ENCODE measurements around the gene KIF21A.

Gene KIF21A

DNA sequence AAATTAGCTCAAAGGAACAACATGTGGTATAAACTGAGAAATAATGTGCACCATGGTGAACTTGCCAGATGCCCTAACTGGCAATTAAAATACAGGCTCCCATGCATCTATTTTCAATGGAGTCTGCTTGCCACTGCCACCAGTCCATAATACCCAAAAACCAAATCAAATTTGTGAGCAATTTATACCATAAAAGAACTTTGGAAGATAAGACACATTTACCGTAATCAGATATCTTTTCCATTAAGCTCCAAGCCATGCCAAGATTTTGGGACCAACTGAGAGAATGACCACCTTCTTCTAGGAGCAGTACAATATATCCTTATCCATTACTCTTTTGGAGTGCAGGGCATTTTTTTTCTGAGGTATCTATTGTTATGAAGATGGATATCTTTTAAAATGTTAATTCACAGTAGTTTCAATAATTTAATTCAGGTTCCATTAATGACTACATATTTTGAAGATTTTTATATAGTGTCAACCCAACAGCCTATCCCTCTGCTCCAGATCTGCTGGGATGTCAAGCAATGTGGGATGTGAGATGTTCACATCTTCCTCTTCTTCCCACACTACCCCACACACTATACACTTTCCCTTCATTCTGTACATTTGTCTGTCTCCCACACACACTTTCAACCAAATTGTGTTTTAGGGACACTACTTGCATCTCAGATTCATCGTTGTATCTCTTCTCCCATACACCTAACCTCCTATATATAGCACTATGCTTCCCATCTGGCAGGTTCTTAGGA lies 53.3 kb downstream of the KIF21A start:
- no peak for DNase-seq

- no peak for DNase-seq
These were observed 56.6 kb downstream of the KIF21A start for GRCh38 chr12:39386335-39386734.

- DNase-seq: no peak
These were observed 59.8 kb downstream of the KIF21A start for GRCh38 chr12:39383114-39383513.

GRCh38 chr12:39380090-39380489 lies 62.8 kb downstream of the KIF21A start:
- no peak for DNase-seq

DNA sequence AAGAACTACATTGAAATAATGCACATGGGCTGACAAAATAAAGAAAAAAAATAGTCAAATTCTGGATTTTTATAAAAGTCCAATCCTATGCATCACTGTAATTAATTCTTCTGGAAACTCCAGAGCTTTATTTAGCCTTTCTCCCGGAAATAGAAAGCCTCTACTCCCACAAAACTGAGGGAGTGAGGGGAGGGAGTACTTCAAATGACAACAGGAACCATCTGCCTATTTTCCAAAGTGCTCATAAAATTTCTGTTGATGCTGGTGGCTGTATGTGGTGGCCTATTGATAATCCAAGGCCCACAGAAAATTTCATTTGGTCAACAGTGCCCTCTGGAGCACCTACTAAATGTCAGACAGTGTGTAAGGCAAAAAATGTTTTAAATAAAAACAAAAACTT lies 64.6 kb downstream of the KIF21A start:
- no peak for DNase-seq

DNA sequence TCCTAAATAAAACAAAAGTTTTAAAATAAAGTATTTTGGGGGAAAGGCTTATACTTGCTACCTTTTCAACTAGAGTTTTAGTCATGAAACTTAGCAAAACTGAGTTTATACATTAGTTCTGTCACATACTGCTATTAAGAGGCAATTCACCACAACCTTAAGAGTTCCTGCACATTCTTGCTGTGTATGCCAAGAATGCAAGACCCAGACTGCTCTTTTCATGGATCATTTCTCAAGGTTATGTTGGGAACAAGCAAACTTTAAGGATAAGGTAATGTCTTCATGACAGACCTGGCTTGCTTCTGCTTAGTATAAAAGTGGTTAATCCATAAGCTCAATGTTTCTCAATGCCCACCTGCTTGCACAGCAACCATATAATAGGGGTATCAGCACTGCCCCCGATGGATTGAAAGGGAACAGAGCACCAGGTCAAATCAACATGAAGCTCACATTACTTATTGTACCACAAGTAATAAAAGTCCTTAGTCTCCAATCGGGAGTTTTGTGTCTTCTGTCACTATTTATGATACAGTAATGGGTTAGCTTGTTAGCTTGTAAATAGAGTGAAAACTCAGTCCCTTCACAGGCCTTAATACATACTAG lies 67.6 kb downstream of the KIF21A start:
- no peak for DNase-seq

DNA sequence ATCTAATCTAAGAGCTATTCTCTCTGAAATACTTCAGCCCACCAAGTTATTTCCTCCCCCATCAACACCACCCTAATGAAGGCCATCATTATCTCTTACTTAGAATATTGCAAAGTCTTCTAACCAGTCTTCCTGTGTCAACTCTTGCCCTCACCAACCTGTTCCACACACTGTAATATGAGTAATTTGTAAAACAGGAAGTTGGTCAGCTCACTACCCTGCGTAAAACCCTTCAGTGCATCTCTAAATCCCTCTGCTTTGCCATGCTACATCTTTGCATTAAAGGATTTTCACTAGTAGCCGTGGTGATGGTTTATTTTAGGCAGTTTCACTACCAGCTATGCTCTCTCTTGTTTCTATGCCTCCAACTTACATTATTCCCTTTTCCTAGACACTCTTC lies 70.0 kb downstream of the KIF21A start:
- DNase-seq: peak; percentile 6

DNA sequence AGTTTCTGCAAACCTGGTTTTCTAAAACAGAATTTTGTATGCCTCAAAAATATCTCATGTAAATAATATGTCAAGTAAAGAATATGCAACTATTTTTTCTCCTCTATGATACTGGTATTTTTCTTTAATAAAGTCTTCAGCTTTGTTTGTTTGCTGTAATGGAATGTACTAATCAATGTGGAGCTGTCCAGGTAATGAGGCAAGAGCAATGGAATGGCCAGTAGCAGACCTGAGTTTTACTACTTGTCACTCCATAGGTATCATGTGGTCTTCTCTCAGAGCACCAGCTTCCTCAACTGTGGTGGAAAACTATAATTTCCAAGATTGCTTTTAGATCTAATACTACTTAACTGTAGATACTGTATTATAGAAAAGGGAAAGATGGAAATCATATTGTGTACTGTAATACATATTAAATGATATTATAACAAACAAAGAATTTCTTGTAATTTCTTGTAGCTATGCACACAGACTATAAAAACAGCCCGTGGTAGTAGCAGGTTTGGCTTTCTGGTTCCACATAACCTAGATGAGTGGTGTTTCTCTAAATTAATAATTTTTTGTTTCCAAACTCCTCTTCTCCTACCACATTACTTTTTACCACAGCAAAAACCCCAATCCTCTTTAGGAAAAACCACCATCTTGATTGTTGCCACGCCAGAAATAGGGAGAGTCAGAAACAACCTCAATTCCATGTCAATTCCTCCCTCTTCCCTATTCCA lies 70.6 kb downstream of the KIF21A start:
- no peak for DNase-seq

GRCh38 chr12:39369756-39370155 lies 73.2 kb downstream of the KIF21A start:
- no peak for DNase-seq

DNA sequence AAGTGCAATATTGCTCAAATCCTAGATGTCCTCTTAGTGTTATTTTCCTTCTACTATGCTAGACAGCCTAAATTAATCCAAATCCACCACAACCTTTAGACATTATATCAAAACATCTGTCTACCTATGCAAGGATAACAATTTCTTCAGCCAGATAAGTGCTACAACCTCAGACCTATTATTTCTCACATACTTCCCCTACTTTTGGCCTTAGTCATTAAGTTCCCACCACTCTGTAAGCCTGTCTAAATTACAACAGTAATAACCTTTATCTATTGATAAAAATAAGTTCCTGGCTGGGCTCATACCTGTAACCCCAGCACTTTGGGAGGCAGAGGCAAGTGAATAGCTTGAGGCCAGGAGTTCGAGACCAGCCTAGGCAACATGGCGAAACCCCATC lies 74.0 kb downstream of the KIF21A start:
- no peak for DNase-seq

GRCh38 chr12:39368096-39368495 lies 74.8 kb downstream of the KIF21A start:
- no peak for DNase-seq

DNA sequence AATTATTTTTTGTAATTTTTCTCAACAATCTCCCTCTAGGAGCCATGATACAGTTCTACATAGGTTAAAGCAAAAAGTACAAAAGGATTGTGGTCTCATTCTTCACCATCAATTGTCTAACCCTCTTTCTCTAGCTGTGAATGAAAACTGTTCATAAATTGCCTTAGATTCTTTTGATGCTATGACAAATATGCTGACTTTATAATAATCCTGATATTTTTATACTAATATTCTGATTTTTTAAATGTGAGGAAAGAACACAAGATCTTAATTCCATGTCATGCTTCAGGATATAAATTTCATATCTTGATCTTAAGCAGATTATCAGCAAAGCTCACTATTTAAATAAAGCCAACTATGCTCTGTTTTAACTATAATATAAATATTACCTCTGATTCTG lies 75.4 kb downstream of the KIF21A start:
- no peak for DNase-seq

- DNase-seq: no peak
These were observed 77.4 kb downstream of the KIF21A start for GRCh38 chr12:39365364-39366001.

DNA sequence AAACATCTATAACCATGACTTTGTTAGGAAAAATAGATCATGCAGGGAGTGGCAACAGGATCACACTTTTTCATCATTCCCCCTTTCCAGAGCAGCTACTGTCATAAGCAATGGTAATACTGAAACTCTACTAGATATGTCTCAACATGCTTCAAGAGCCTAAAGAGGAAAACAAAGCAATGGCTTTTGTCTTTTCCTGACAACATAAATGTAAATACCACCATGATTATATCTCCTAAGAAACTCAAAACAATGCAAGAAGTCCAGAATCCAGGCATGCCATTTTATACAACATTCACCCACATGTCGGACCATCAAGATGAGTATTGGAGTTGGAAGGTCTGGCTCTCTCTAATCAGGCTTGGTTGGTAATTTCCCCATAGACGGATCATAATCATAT lies 78.7 kb downstream of the KIF21A start:
- no peak for DNase-seq

GRCh38 chr12:39359645-39360044 lies 83.3 kb downstream of the KIF21A start:
- no peak for DNase-seq

GRCh38 chr12:39357041-39357440 lies 85.9 kb downstream of the KIF21A start:
- no peak for DNase-seq

DNA sequence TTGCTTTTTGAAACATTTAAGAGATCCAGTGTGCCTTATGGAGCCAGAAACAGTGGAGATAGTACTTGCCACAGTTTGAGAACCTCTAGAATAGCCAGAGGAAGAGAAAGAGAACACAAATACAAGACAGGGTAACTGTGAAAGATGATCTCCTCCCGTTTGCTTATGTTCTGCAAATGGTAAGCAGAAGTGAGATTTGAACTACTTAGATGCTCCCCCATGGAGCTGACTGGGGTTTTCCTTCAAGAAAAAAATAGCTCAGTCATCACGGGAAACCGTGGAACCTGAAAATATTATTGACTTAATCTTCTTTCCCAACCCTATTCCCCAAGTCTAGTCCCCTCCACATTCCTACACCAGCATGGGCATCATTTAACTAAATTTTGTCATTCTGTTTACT lies 87.1 kb downstream of the KIF21A start:
- no peak for DNase-seq

DNA sequence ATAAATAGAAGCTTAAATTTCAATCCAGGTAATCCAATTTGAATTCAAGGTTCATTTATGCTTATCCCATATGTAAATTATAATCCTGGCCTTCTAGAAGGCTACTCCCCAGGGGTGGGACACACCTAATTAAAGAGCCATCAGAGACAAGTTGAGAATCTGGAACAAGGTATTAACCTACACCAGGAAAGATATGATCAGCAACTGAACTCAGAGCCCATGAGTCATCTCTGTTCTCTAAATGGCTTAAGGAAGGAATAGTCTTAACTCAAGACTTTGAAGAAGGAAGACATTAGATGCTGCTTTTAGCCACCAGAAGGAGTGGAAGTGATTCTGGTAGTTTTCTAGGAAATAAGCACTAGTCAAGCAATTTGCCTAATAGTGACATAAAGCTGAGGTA lies 88.0 kb downstream of the KIF21A start:
- no peak for DNase-seq

DNA sequence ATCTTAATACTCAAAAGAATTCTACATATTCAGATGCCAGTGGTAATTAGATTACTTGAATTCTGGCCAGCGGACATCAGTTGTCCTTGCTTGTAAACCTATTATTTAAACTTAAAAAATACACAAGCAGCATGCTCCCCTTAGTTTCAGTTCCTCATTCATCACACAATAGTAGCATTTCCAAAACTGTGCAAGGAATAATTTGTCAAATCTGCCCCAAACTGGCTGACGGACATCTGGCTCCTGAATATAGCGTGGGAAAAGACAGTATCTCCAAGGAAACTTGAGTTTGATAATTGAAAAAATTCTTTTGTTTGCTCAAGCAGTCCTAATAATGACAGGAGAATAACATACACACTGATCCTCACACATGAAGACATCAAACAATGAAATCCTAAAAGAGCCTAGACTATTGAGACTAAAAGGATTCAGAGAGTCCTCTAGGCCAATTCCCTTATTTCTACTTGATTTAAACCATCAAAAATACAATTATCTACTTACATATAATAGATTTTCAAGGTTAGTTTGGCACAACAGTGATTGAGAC lies 90.4 kb downstream of the KIF21A start:
- DNase-seq: no peak

GRCh38 chr12:39351153-39351552 lies 91.8 kb downstream of the KIF21A start:
- no peak for DNase-seq

DNA sequence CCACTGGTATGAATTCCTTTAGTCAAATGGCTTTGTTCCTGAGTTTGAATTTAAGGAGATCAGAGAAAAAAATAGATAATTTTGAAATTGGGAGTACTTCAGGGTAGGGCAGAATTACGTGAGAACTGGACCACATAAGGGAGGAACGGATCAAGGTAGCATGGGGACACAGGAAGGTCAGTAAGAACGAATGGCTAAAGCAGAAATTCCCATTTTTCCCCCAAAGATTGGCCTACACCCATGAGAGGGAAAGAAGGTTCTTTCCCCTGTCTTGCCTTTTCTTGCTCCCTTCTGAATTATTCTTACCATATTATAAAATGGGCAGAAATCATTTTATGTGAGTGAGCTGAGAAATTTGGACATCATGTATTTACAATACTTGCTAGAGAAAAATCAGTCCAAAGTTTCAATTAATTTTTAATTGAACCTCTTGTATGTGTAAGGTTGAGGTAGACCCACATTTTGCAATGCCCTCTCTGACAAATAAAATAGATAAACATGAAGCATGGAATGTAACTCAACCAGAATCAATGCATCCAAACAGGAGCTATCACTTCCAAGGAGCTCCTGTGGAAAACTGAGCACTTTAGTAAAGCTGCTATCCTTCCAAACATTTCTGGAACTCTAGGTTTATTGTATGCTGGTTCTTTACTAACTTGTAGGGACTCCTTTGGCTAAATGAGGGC lies 93.8 kb downstream of the KIF21A start:
- no peak for DNase-seq

DNA sequence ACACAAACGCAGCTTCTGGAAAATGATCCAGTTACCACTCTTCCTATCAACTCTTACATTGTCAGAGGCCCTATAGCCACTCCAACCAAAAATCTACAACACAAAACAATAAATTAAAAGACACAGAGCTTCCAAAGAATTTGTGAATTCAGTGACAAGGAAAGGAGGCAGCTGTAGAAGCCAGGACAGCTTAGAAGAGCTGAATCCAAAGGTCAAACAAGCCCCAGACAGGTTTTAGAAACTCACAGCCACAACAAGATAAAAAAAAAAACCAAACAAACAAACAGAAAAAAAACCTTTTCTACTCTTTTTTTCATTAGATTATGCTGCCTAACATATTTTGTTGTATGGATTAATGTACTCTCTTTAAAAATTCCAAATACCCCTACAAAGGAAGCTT lies 94.4 kb downstream of the KIF21A start:
- no peak for DNase-seq

DNA sequence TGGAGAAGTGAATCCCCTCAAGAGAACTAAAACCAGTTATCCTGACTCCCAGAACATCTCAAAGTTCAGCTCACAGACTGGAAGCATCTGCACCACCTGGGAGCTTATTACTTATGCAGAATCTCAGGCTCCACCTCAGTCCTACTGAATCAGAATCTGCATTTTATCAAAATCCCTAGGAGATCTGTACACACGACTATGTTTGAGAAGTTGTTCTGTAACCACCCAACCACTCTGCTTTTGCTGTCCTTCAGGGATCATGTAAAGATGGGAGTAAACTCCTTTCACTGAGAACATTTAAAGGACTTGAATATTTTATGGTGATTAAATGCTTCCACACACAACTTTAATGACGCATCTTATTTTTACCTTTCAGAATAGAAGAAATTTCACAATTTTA lies 98.0 kb downstream of the KIF21A start:
- no peak for DNase-seq

All from stimulated activated CD4-positive, alpha-beta T cell treated with anti-CD3 and anti-CD28 coated beads, Interleukin-4, amount 100 ng/mL, for 24 hours (primary cell).